Testis (tissue), 2 donors: ENCODE measurements around the gene CHMP2B.

Experiments
- POLR2A ChIP-seq: fragments of 450-650 bp; IDR thresholded peaks from one replicate; pipeline ENCODE4 v1.6.1; 2017; ENCODE audit warnings: antibody characterized with exemption, mild to moderate bottlenecking, moderate library complexity
- TF ChIP-seq, protein P1 (sequence below), 3 experiments: fragments of 450-650 bp in 2 of 3; fragments of 200-600 bp in 1 of 3; sonication (generic) in 1 of 3; IDR thresholded peaks; one replicate each; pipeline ENCODE4 v1.5.1; 2016 to 2019; ENCODE audit warnings: antibody characterized with exemption in 3 of 3, mild to moderate bottlenecking in 2 of 3, moderate library complexity in 1 of 3

DNA sequence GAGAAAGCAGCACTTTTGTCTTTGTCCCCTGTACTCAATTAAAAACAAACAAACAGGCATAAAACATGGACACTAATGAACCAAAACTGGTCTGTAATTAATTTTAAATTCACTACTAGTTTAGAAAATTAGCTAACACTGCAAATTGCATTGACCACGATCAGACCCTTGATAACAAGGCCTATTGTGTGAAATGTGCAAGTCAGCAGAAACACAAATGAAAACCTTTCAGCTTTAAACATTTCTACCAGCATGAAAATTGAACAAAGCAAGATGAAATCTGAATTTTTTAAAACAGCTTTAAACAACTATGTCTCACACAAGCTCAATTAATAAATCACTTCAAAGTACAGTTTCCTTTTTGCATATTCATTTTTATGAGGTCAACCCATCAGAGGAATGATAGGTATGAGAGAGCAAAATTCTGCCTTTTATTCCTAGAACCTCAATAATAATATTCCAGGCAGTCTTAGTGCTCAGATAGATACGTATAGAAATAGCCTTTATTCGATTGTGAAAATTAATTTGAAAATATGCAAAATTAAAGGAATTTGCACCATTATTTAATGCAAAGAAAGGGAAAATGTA is 27.0 kb upstream of the CHMP2B start:
- TF ChIP-seq, protein P1, sequence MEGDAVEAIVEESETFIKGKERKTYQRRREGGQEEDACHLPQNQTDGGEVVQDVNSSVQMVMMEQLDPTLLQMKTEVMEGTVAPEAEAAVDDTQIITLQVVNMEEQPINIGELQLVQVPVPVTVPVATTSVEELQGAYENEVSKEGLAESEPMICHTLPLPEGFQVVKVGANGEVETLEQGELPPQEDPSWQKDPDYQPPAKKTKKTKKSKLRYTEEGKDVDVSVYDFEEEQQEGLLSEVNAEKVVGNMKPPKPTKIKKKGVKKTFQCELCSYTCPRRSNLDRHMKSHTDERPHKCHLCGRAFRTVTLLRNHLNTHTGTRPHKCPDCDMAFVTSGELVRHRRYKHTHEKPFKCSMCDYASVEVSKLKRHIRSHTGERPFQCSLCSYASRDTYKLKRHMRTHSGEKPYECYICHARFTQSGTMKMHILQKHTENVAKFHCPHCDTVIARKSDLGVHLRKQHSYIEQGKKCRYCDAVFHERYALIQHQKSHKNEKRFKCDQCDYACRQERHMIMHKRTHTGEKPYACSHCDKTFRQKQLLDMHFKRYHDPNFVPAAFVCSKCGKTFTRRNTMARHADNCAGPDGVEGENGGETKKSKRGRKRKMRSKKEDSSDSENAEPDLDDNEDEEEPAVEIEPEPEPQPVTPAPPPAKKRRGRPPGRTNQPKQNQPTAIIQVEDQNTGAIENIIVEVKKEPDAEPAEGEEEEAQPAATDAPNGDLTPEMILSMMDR (IDR thresholded peaks at IDR 0.05): no peak
- TF ChIP-seq POLR2A: no peak
